HepG2 (cell line): ENCODE results near the gene FTSJ1. TPM values are rescaled to one million over a fixed set of nuclear protein-coding genes. Genes with fewer than 3 reads are reported as not detected.

Source experiments
- ATAC-seq: fragments of 200-7000 bp; cut with Tn5 transposase; 3 replicates; pipeline ENCODE4 v1.9.1; 2020; ENCODE audit warnings: mild to moderate bottlenecking, moderate library complexity
- BruUV-seq: library from RNA; stranded (reverse); fragments of 400-500 nt; replicated peaks from 2 replicates; lab custom pipeline; 2021; lab: Mats Ljungman, UMichigan
- CTCF ChIA-PET: fragments of 300-600 bp; formaldehyde crosslinking; extraction: SDS; loops from one replicate; lab custom pipeline; 2021; ENCODE audit warnings: low total read pairs, inconsistent platforms, low intra/inter-chr PET ratio; lab: Yijun Ruan, JAX
- POLR2A ChIA-PET: fragments of 350-600 bp; sonication (Branson Sonifier 250); formaldehyde crosslinking; loops from one replicate; lab custom pipeline; 2020; ENCODE audit warnings: antibody characterized with exemption, inconsistent platforms; lab: Yijun Ruan, JAX
- DNase-seq: peaks from one replicate; pipeline ENCODE4 v3.0.0-alpha.2; 2015; ENCODE audit warnings: low spot score
- FAIRE-seq: peaks from 3 replicates; lab custom pipeline; 2011; peaks lifted over from hg19 to GRCh38; lab: Jason Lieb, UNC
- H2AFZ ChIP-seq: one replicate; pipeline ENCODE4 v1.6.1; 2011; ENCODE audit warnings: low read length, inconsistent platforms
- H3K27ac ChIP-seq: fragments of 300-600 bp; 3 replicates; pipeline ENCODE4 v1.8.0; 2011; ENCODE audit warnings: mixed run types, mild to moderate bottlenecking, mixed read lengths, low read length, inconsistent platforms; ENCODE audit not compliant: insufficient read depth; ENCODE audit errors: extremely low read length
- H3K27me3 ChIP-seq, 2 experiments: fragments of 200-600 bp in 1 of 2; 2 replicates in 1 of 2; 3 replicates in 1 of 2; pipeline versions ENCODE4 v1.6.0 to v1.8.0; 2011; ENCODE audit warnings: low read length in 2 of 2, mild to moderate bottlenecking in 2 of 2, moderate library complexity in 2 of 2, inconsistent platforms in 1 of 2; ENCODE audit not compliant: insufficient read depth in 2 of 2, control insufficient read depth in 1 of 2
- H3K36me3 ChIP-seq, 2 experiments: fragments of 200-600 bp in 1 of 2; replicated peaks in 1 of 2; 2 replicates in 1 of 2; 3 replicates in 1 of 2; pipeline versions ENCODE4 v1.5.1 to v1.8.0; 2011; ENCODE audit warnings: low read length in 2 of 2, inconsistent platforms in 1 of 2; ENCODE audit not compliant: insufficient read depth in 2 of 2, control insufficient read depth in 1 of 2
- H3K4me1 ChIP-seq: 2 replicates; pipeline ENCODE4 v1.5.1; 2012; ENCODE audit warnings: low read length, inconsistent platforms; ENCODE audit not compliant: insufficient read depth
- H3K4me2 ChIP-seq: 2 replicates; pipeline ENCODE4 v1.6.0; 2011; ENCODE audit warnings: low read depth, low read length, inconsistent platforms
- H3K4me3 ChIP-seq, 3 experiments: fragments of 200-600 bp in 1 of 3; sonication (generic), shearing (Covaris generic) in 1 of 3; replicated peaks in 1 of 3; 2 replicates each; pipeline ENCODE4 v1.5.1; 2011 to 2016; ENCODE audit warnings: low read length in 3 of 3, inconsistent platforms in 2 of 3, low read depth in 2 of 3, mild to moderate bottlenecking in 2 of 3, control low read depth in 1 of 3, mixed read lengths in 1 of 3; ENCODE audit not compliant: insufficient read depth in 1 of 3
- H3K79me2 ChIP-seq: one replicate; pipeline ENCODE4 v1.6.1; 2011; ENCODE audit warnings: low read length, inconsistent platforms; ENCODE audit not compliant: insufficient read depth
- H3K9ac ChIP-seq: 2 replicates; pipeline ENCODE4 v1.6.0; 2011; ENCODE audit warnings: mild to moderate bottlenecking, low read depth, low read length, inconsistent platforms; ENCODE audit not compliant: insufficient read depth
- H3K9me3 ChIP-seq: 2 replicates; pipeline ENCODE4 v1.5.1; 2012; ENCODE audit warnings: mild to moderate bottlenecking, low read length
- H4K20me1 ChIP-seq: 2 replicates; pipeline ENCODE4 v1.6.0; 2011; ENCODE audit warnings: inconsistent platforms, mild to moderate bottlenecking, low read length, moderate library complexity; ENCODE audit not compliant: insufficient read depth
- CENPT ChIP-seq: sonication (generic); formaldehyde crosslinking; IDR thresholded peaks from 2 replicates; pipeline ENCODE4 v1.8.0; 2022; ENCODE audit warnings: low read depth, mild to moderate bottlenecking, moderate library complexity, missing genetic modification reagents
- DPF2 ChIP-seq: sonication (generic); formaldehyde crosslinking; IDR thresholded peaks from 2 replicates; pipeline ENCODE4 v1.4.0; 2020; ENCODE audit warnings: mild to moderate bottlenecking, low read depth, missing genetic modification reagents, borderline replicate concordance
- RBFOX2 ChIP-seq: fragments of 200-400 bp; formaldehyde crosslinking; IDR thresholded peaks from 2 replicates; pipeline ENCODE4 v1.6.1; 2017; ENCODE audit warnings: low read depth, mild to moderate bottlenecking, low read length
- TCF7L2 ChIP-seq: IDR thresholded peaks from 2 replicates; pipeline ENCODE4 v1.6.1; 2011; ENCODE audit warnings: mild to moderate bottlenecking, low read depth, low read length, moderate library complexity
- ZNF674 ChIP-seq: sonication (generic); formaldehyde crosslinking; IDR thresholded peaks from 2 replicates; pipeline ENCODE4 v1.5.0; 2020; ENCODE audit warnings: low read depth, mild to moderate bottlenecking, missing genetic modification reagents
- ZNF773 ChIP-seq: sonication (generic); formaldehyde crosslinking; IDR thresholded peaks from 2 replicates; pipeline ENCODE4 v1.4.0; 2020; ENCODE audit warnings: missing genetic modification reagents, borderline replicate concordance
- WGBS: methylation state at CpG from one replicate; pipeline ENCODE4 v1.1.6; 2017; ENCODE audit warnings: low lambda C conversion rate; 5-methylcytosine and 5-hydroxymethylcytosine counted together
- in situ Hi-C: cut with HindIII; loops from 2 replicates; pipeline ENCODE4 v1.10.0; 2017; ENCODE audit warnings: low pct_unique_long_range_greater_than_20kb; ENCODE audit not compliant: extremely low pct_ligation_motif_present
- intact Hi-C: fragments of 100-400 bp; cut with micrococcal nuclease; formaldehyde crosslinking; loops from one replicate; pipeline ENCODE4 v1.10.0; 2022; ENCODE audit not compliant: unreplicated experiment
- polyA plus RNA-seq, 8 experiments: library from polyadenylated mRNA; depleted of rRNA in 3 of 8; stranded (reverse) in 7 of 8; unstranded in 1 of 8; fragments of >200 nt; fragmentation: Illumina TruSeq in 4 of 8; extraction: Trizol in 4 of 8; gene quantifications; 2 replicates each; pipeline versions ENCODE4 v1.2.1 to v1.2.3, GENCODE V29; 2011 to 2016; ENCODE audit warnings: low read depth in 4 of 8, missing spikeins in 1 of 8, mixed read lengths in 1 of 8; ENCODE audit not compliant: insufficient read depth in 1 of 8
- total RNA-seq, 5 experiments: library from RNA; depleted of rRNA; stranded (reverse); fragments of >200 nt; fragmentation: Illumina TruSeq; extraction: Trizol; gene quantifications; 2 replicates each; pipeline ENCODE4 v1.2.3, GENCODE V29; 2016; ENCODE audit warnings: low read depth in 1 of 5

The FTSJ1 gene
- total and polyA plus RNA-seq, 2 of the 13 experiments (the other 11 are each of a cell fraction or from before 2014, with no cell fraction given): 30.3 to 37.9 TPM

DNA sequence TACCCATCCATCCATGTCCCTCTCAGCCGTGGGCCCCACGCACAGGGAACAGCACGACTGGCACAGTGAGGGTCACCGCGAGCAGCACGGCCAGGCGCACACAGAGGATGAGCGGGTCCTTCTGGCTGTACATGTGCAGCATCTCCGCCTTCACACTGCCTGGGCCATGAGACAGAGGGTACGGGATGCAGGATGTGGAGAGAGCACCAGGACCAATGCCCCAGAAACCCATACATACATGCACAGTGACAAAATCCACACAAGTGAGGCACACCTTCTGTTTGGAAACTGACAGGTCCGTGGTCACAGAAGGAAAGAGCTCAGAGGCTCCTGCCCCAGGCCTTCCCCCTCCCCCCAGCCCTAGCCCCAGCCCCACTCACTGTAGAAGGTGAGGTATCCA, 15.4 kb upstream of the FTSJ1 start:
- in situ Hi-C loops: no loop called here

DNA sequence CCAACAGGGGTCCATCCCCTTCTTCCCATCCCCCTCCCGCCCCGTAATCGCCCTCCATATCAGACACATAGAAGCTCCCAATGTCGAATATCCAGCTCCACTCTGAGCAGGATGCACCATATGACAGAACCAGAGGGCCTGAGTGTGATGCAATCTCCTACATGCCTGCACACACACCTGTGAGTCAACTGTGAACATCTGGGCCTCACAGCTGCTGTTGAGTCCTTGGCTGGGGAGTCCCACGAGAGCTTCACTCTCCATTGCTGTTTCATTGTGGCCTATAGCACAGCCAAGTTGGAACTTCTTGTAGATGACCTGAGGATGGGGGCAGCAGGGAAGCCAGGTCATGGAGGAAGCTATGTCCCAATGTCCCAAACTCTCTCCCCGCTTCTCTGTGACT, 14.2 kb upstream of the FTSJ1 start:
- no peak overlapping the region for H2AFZ ChIP-seq
- no peak for ATAC-seq
- H3K4me2 ChIP-seq: no peak overlapping the region
- no peak for DNase-seq
- no TSS peak for BruUV-seq
- ChIA-PET CTCF (no interaction called here), POLR2A (interaction anchor here (1.4 kb wide), 1 partner anchor 9 kb away, joined by 3 read pairs; the partner anchor contains the start of gene SLC38A5)
- no peak overlapping the region for H3K9ac ChIP-seq
- 80% methylated on average over 1 of the region's 6 CpGs for WGBS
- no peak overlapping the region for H3K4me3 ChIP-seq
- peaks cover 2% of the 10 kb centered on the region; the same call in 1 of the 2 replicates for H4K20me1 ChIP-seq
- H3K27me3 ChIP-seq: no peaks in the 10 kb centered on the region
- intact Hi-C loops: no loop called here
- TF ChIP-seq TCF7L2: no peak
- no peak for TF ChIP-seq DPF2 (CRISPR knock-in tag)
- no peak for TF ChIP-seq ZNF773 (CRISPR knock-in tag)
- TF ChIP-seq CENPT: no peak
- no peak for FAIRE-seq
- no peaks in the 10 kb centered on the region for H3K79me2 ChIP-seq
- peaks cover 1 to 13% of the 10 kb centered on the region in 2 experiments; a peak in 3 of 5 replicates for H3K36me3 ChIP-seq
- in situ Hi-C loops: no loop called here
- H3K9me3 ChIP-seq: no peaks in the 10 kb centered on the region
- H3K4me1 ChIP-seq: peaks cover 20% of the 10 kb centered on the region
- no peak overlapping the region for H3K27ac ChIP-seq

More for the DNA sequence above, 15.4 kb upstream of the FTSJ1 start:
- BruUV-seq: no TSS peak
- ATAC-seq: no peak
- H3K36me3 ChIP-seq: peaks cover 1 to 13% of the 10 kb centered on the region in 2 experiments; a peak in 3 of 5 replicates
- no peak for FAIRE-seq
- peaks cover 2% of the 10 kb centered on the region; the same call in 1 of the 2 replicates for H4K20me1 ChIP-seq
- CTCF ChIA-PET: no interaction called here
- H3K79me2 ChIP-seq: no peaks in the 10 kb centered on the region
- no peak overlapping the region for H3K9ac ChIP-seq
- 95% methylated on average over 7 of the region's 11 CpGs for WGBS
- no peak overlapping the region for H3K27ac ChIP-seq
- POLR2A ChIA-PET: interaction anchor here (1.4 kb wide), 1 partner anchor 10 kb away, joined by 3 read pairs; the partner anchor contains the start of gene SLC38A5
- H3K4me3 ChIP-seq: no peak overlapping the region
- no peak overlapping the region for H3K4me2 ChIP-seq
- TF ChIP-seq ZNF674 (CRISPR knock-in tag) (no peak), RBFOX2 (0 out of 2 replicates have a peak, but pooled peaks have one; percentile 14)
- DNase-seq: no peak
- no peaks in the 10 kb centered on the region for H3K9me3 ChIP-seq
- peaks cover 17% of the 10 kb centered on the region for H3K4me1 ChIP-seq
- H3K27me3 ChIP-seq: no peaks in the 10 kb centered on the region
- intact Hi-C loops: no loop called here
- H2AFZ ChIP-seq: no peak overlapping the region
